NK-92 treated with Interleukin-12 subunit alpha and Interleukin-12 subunit beta, amount 100 ng/mL, for 24 hours (cell line): Measurements from ENCODE around the gene CCR9.

Source experiments
- DNase-seq: peaks from one replicate; lab custom pipeline; 2025; lab: John Stamatoyannopoulos, UW

CCR9 gene

GRCh38 chr3:45938043-45938435, 51.7 kb downstream of the CCR9 start:
- no peak for DNase-seq

GRCh38 chr3:45938864-45939263, 52.5 kb downstream of the CCR9 start:
- peak; percentile 54 for DNase-seq

- DNase-seq: no peak
Observed at GRCh38 chr3:45939341-45939771, 53.0 kb downstream of the CCR9 start.

GRCh38 chr3:45940004-45940780, 53.8 kb downstream of the CCR9 start:
- DNase-seq: no peak

- DNase-seq: no peak
Observed at GRCh38 chr3:45940781-45941365, 54.5 kb downstream of the CCR9 start.

GRCh38 chr3:45942051-45942825, 55.9 kb downstream of the CCR9 start:
- DNase-seq: no peak

- no peak for DNase-seq
Observed at GRCh38 chr3:45943207-45943846, 57.0 kb downstream of the CCR9 start, which contains the start of gene CXCR6. TSS of gene CXCR6 (plus strand) at chr3:45943464. CDS start at chr3:45946482, 3,018 bp downstream.

- DNase-seq: no peak
Observed at GRCh38 chr3:45944830-45945620, 58.7 kb downstream of the CCR9 start.

- DNase-seq: no peak
Observed at GRCh38 chr3:45946307-45946706, 60.0 kb downstream of the CCR9 start.

GRCh38 chr3:45946875-45947274, 60.5 kb downstream of the CCR9 start:
- DNase-seq: no peak

GRCh38 chr3:45947361-45947760, 61.0 kb downstream of the CCR9 start:
- DNase-seq: no peak

GRCh38 chr3:45948311-45948781, 62.0 kb downstream of the CCR9 start:
- DNase-seq: no peak

GRCh38 chr3:45948881-45949280, 62.5 kb downstream of the CCR9 start:
- DNase-seq: no peak

GRCh38 chr3:45949432-45949831, 63.1 kb downstream of the CCR9 start:
- DNase-seq: no peak

GRCh38 chr3:45950131-45950530, 63.8 kb downstream of the CCR9 start:
- no peak for DNase-seq

GRCh38 chr3:45950686-45951600, 64.6 kb downstream of the CCR9 start:
- DNase-seq: peak; percentile 41

- DNase-seq: no peak
Observed at GRCh38 chr3:45951946-45952345, 65.6 kb downstream of the CCR9 start.

GRCh38 chr3:45952456-45952855, 66.1 kb downstream of the CCR9 start:
- no peak for DNase-seq
